Peyer's patch (tissue), 4 donors: ENCODE measurements around the gene SH3TC1. TPM values are rescaled to one million over a fixed set of nuclear protein-coding genes. Genes with fewer than 3 reads are reported as not detected.

ENCODE experiments used
- DNase-seq, 3 donors: peaks; one replicate each; pipeline ENCODE4 v3.0.0-alpha.2; 2017 to 2019
- H3K27ac ChIP-seq, 4 donors: fragments of 200-600 bp; sonication (generic); one replicate each; pipeline ENCODE4 v1.5.1; 2016 to 2019
- H3K27me3 ChIP-seq, 2 donors: fragments of 200-600 bp; sonication (generic); one replicate each; pipeline ENCODE4 v1.5.1; 2019
- H3K36me3 ChIP-seq, 3 donors: fragments of 200-600 bp; sonication (generic); one replicate each; pipeline ENCODE4 v1.5.1; 2016 to 2019
- H3K4me1 ChIP-seq, 4 donors: fragments of 200-600 bp; sonication (generic); one replicate each; pipeline ENCODE4 v1.5.1; 2016 to 2019
- H3K4me3 ChIP-seq, 4 donors: fragments of 200-600 bp; sonication (generic); 1 replicate in 3 of 4; 2 replicates in 1 of 4; pipeline ENCODE4 v1.5.1; 2016 to 2019; ENCODE audit warnings: mild to moderate bottlenecking in 1 of 4
- H3K9me3 ChIP-seq, 4 donors: fragments of 200-600 bp; sonication (generic); one replicate each; pipeline ENCODE4 v1.5.1; 2016 to 2019; ENCODE audit warnings: mild to moderate bottlenecking in 1 of 4
- POLR2A ChIP-seq, 2 donors: fragments of 450-650 bp; IDR thresholded peaks; one replicate each; pipeline ENCODE4 v1.5.1; 2017; ENCODE audit warnings: antibody characterized with exemption in 2 of 2, mild to moderate bottlenecking in 2 of 2, moderate library complexity in 2 of 2
- total RNA-seq, 4 donors: library from RNA; depleted of rRNA; stranded (reverse); fragments of >200 nt; gene quantifications; one replicate each; pipeline ENCODE4 v1.1.0, GENCODE V29; 2016
- TF ChIP-seq, protein P1 (sequence below), 6 experiments: fragments of 450-650 bp in 4 of 6; fragments of 200-600 bp in 2 of 6; sonication (generic) in 1 of 6; IDR thresholded peaks; one replicate each; pipeline ENCODE4 v1.5.1; 2017 to 2019; ENCODE audit warnings: antibody characterized with exemption in 6 of 6, mild to moderate bottlenecking in 3 of 6, moderate library complexity in 1 of 6

The SH3TC1 gene
- total RNA-seq, 4 donors from 2014 or later, result 4.2 to 88.3 (median 11.8) TPM

DNA sequence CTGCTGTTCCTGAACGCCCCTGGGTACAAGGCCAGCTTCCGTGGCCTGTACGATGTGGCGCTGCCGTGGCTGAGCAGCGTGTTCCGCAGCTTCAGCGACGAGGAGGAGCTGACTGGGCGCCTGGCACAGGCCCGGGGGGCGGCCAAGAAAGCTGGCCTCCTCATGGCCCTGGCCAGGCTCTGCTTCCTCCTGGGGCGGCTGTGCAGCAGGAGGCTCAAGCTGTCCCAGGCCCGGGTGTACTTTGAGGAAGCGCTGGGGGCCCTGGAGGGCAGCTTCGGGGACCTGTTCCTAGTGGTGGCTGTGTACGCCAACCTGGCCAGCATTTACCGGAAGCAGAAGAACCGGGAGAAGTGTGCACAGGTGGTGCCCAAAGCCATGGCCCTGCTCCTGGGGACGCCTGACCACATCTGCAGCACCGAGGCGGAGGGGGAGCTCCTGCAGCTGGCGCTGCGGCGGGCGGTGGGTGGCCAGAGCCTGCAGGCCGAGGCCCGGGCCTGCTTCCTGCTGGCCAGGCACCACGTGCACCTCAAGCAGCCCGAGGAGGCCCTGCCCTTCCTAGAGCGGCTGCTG is 28.2 kb downstream of the SH3TC1 start:
- Histone ChIP-seq H3K36me3 (peaks cover 0 to 23% (median 0%) of the 10 kb centered on the region in 3 donors), H3K4me3 (no peak overlapping the region), H3K4me1 (peaks cover 0 to 17% (median 16%) of the 10 kb centered on the region in 4 donors), H3K9me3 (no peaks in the 10 kb centered on the region), H3K27me3 (no peaks in the 10 kb centered on the region), H3K27ac (peak overlapping the region in 1 of 4 donors; percentile 55)
- no peak for TF ChIP-seq POLR2A (IDR thresholded peaks at IDR 0.05)
- TF ChIP-seq, protein P1, sequence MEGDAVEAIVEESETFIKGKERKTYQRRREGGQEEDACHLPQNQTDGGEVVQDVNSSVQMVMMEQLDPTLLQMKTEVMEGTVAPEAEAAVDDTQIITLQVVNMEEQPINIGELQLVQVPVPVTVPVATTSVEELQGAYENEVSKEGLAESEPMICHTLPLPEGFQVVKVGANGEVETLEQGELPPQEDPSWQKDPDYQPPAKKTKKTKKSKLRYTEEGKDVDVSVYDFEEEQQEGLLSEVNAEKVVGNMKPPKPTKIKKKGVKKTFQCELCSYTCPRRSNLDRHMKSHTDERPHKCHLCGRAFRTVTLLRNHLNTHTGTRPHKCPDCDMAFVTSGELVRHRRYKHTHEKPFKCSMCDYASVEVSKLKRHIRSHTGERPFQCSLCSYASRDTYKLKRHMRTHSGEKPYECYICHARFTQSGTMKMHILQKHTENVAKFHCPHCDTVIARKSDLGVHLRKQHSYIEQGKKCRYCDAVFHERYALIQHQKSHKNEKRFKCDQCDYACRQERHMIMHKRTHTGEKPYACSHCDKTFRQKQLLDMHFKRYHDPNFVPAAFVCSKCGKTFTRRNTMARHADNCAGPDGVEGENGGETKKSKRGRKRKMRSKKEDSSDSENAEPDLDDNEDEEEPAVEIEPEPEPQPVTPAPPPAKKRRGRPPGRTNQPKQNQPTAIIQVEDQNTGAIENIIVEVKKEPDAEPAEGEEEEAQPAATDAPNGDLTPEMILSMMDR (IDR thresholded peaks at IDR 0.05), result no peak
- DNase-seq, result no peak

DNA sequence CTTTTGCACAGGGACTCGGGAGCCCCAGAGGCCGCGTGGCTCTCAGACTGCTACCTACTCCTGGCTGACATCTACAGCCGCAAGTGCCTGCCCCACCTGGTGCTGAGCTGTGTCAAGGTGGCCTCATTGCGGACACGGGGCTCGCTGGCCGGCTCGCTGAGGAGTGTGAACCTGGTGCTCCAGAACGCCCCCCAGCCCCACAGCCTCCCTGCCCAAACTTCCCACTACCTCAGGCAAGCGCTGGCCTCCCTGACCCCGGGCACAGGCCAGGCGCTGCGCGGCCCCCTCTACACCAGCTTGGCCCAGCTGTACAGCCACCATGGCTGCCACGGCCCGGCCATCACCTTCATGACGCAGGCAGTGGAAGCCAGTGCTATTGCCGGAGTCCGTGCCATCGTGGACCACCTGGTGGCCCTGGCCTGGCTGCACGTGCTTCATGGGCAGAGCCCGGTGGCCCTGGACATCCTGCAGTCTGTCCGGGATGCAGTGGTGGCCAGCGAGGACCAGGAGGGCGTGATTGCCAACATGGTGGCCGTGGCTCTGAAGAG is 28.8 kb downstream of the SH3TC1 start:
- Histone ChIP-seq H3K9me3 (no peaks in the 10 kb centered on the region), H3K4me1 (peaks cover 0 to 17% (median 16%) of the 10 kb centered on the region in 4 donors), H3K27me3 (no peaks in the 10 kb centered on the region), H3K4me3 (peak overlapping the region in 1 of 4 donors; percentile 7), H3K36me3 (peaks cover 0 to 23% (median 0%) of the 10 kb centered on the region in 3 donors), H3K27ac (peak overlapping the region in 2 of 4 donors; percentile 46 to 79)
- TF ChIP-seq, protein P1 (IDR thresholded peaks at IDR 0.05), result no peak
- TF ChIP-seq POLR2A (IDR thresholded peaks at IDR 0.05), result no peak
- no peak for DNase-seq

DNA sequence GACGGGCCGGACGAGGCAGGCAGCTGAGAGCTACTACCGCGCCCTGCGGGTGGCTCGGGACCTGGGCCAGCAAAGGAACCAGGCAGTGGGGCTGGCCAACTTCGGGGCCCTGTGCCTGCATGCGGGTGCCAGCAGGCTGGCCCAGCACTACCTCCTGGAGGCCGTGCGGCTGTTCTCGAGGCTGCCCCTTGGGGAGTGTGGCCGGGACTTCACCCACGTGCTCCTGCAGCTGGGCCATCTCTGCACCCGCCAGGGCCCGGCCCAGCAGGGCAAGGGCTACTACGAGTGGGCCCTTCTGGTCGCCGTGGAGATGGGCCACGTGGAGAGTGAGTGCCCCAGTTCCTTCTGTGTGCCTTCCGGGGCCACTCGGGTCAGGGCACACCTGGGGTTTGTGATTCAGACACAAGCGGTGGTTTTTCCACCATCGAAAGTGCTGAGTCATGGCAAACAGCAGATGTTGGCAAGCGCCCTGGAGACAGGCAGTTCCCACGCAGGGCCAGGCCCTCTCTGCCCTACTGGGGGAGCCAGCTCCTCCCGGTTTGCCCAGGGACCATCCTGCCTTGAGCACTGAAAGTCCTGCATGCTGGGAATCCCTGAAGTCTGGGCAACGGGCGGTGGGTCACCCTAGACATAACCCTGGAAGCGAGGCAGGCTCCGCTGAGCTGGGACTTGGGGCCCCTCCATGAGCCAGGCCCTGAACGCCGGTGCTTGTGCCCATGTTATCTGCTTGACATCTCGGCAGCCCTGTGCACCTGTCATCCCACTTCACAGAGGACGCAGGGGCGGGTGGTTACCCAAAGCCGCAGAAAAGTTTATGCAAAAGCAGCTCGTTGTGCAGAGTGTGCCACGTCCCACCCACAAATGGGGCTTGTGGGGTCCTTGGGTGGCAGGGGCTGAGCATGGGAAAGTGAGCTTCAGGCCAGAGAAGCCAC is 29.5 kb downstream of the SH3TC1 start:
- peak; percentile 66 to 90 (median 86) for DNase-seq
- Histone ChIP-seq H3K27me3 (no peaks in the 10 kb centered on the region), H3K4me3 (peak overlapping the region in 1 of 4 donors; percentile 7), H3K36me3 (peaks cover 0 to 20% (median 0%) of the 10 kb centered on the region in 3 donors), H3K4me1 (peaks cover 0 to 17% (median 16%) of the 10 kb centered on the region in 4 donors), H3K9me3 (no peaks in the 10 kb centered on the region), H3K27ac (peak overlapping the region in 3 of 4 donors; percentile 44 to 79 (median 46))
- TF ChIP-seq, protein P1 (IDR thresholded peaks at IDR 0.05), result no peak
- TF ChIP-seq POLR2A (IDR thresholded peaks at IDR 0.05), result no peak

DNA sequence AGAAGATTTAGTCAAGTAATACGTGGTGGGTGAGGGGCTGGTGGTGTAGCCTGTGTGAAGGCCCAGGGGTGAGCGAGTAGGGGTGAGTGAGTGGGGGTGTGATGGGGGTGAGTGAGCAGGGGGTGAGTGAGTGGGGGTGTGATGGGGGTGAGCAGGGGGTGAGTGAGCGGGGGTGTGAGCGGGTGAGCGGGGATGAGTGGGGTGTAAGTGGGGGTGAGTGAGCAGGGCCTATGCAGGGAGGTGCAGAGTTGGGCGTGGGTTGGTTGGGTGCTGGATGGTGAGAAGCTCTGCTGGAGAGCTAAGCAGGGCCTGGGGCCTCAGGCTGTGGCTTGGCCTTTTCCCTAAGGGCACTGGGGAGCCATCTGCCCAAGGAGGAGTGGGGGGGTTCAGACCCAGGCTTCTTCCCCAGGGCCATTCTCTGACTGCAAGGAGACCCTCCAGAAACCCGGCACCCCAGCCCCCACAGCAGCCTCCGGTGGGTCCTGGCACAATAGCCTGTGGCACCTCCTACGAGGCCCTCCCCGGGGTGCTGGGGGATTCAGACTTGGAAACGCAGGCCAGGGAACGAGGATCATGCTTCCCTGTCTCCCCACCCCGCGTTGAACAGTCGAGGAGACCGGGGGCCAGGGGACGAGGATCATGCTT is 30.4 kb downstream of the SH3TC1 start:
- DNase-seq, result no peak
- TF ChIP-seq, protein P1 (IDR thresholded peaks at IDR 0.05), result no peak
- no peak for TF ChIP-seq POLR2A (IDR thresholded peaks at IDR 0.05)
- Histone ChIP-seq H3K27ac (peak overlapping the region in 1 of 4 donors; percentile 79), H3K27me3 (no peaks in the 10 kb centered on the region), H3K36me3 (peaks cover 0 to 20% (median 0%) of the 10 kb centered on the region in 3 donors), H3K9me3 (no peaks in the 10 kb centered on the region), H3K4me1 (peaks cover 0 to 17% (median 16%) of the 10 kb centered on the region in 4 donors), H3K4me3 (no peak overlapping the region)

DNA sequence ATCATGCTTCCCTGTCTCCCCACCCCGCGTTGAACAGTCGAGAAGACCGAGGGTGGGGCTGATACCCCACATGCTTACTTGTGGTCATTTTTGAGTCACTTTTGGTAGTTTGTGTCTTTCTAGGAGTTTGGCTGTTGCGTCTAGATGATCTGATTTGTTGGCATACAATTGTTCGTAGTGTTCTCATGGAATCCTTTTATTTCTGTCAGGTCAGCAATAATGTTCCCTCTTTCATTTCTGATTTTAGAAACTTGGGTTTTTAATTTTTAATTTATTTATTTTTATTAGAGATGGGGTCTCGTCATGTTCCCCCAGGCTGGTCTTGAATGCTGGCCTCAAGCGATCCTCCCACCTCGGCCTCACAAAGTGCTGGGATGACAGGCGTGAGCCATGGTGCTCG is 30.9 kb downstream of the SH3TC1 start:
- Histone ChIP-seq H3K27ac (peak overlapping the region in 1 of 4 donors; percentile 79), H3K27me3 (no peaks in the 10 kb centered on the region), H3K36me3 (peaks cover 0 to 20% (median 0%) of the 10 kb centered on the region in 3 donors), H3K9me3 (no peaks in the 10 kb centered on the region), H3K4me3 (no peak overlapping the region), H3K4me1 (peaks cover 0 to 17% (median 16%) of the 10 kb centered on the region in 4 donors)
- DNase-seq, result no peak
- TF ChIP-seq, protein P1 (IDR thresholded peaks at IDR 0.05), result no peak
- TF ChIP-seq POLR2A (IDR thresholded peaks at IDR 0.05), result no peak
